Ishikawa (cell line): ENCODE measurements around the gene STC2.

ENCODE experiments used
- CEBPB ChIP-seq: IDR thresholded peaks from 2 replicates; pipeline ENCODE4 v1.6.1; 2012
- CREB1 ChIP-seq: IDR thresholded peaks from 2 replicates; pipeline ENCODE4 v1.6.1; 2012; ENCODE audit warnings: low read depth
- EGR1 ChIP-seq: IDR thresholded peaks from 2 replicates; pipeline ENCODE4 v1.6.1; 2012
- EP300 ChIP-seq: IDR thresholded peaks from 2 replicates; pipeline ENCODE4 v1.6.1; 2012; ENCODE audit warnings: borderline replicate concordance
- FOXM1 ChIP-seq: IDR thresholded peaks from 2 replicates; pipeline ENCODE4 v1.6.1; 2012; ENCODE audit warnings: low read depth, borderline replicate concordance
- MAX ChIP-seq: IDR thresholded peaks from 2 replicates; pipeline ENCODE4 v1.6.1; 2012
- NFIC ChIP-seq: IDR thresholded peaks from 2 replicates; pipeline ENCODE4 v1.6.1; 2012
- RAD21 ChIP-seq: IDR thresholded peaks from 2 replicates; pipeline ENCODE4 v1.6.1; 2012; ENCODE audit warnings: low read depth
- REST ChIP-seq: IDR thresholded peaks from 2 replicates; pipeline ENCODE4 v1.6.1; 2012; ENCODE audit warnings: low read depth, mild to moderate bottlenecking
- TAF1 ChIP-seq: IDR thresholded peaks from 2 replicates; pipeline ENCODE4 v1.6.1; 2012; ENCODE audit warnings: low read depth, mild to moderate bottlenecking
- TCF12 ChIP-seq: IDR thresholded peaks from 2 replicates; pipeline ENCODE4 v1.6.1; 2012; ENCODE audit warnings: low read depth
- TEAD4 ChIP-seq: IDR thresholded peaks from 2 replicates; pipeline ENCODE4 v1.6.1; 2012
- USF1 ChIP-seq: IDR thresholded peaks from 2 replicates; pipeline ENCODE4 v1.6.1; 2012
- YY1 ChIP-seq: IDR thresholded peaks from 2 replicates; pipeline ENCODE4 v1.6.1; 2012; ENCODE audit warnings: low read depth
- ZBTB7A ChIP-seq: IDR thresholded peaks from 2 replicates; pipeline ENCODE4 v1.6.1; 2012; ENCODE audit warnings: low read depth

The STC2 gene

GRCh38 chr5:173291722-173292658, 36.2 kb downstream of the STC2 start:
- TF ChIP-seq ZBTB7A (no peak), EGR1 (no peak), TCF12 (no peak), USF1 (no peak), REST (no peak), RAD21 (no peak), TEAD4 (no peak), YY1 (no peak), CREB1 (no peak), NFIC (no peak), MAX (no peak), EP300 (no peak), FOXM1 (no peak), TAF1 (no peak), CEBPB (no peak)

- TF ChIP-seq YY1 (no peak), REST (no peak), CEBPB (no peak)
Observed at GRCh38 chr5:173290477-173291131, 37.6 kb downstream of the STC2 start.

- TF ChIP-seq TCF12: no peak
- TF ChIP-seq ZBTB7A: no peak
- no peak for TF ChIP-seq FOXM1
- TF ChIP-seq NFIC: no peak
- no peak for TF ChIP-seq CREB1
- no peak for TF ChIP-seq TAF1
- TF ChIP-seq CEBPB: no peak
- TF ChIP-seq REST: no peak
- TF ChIP-seq TEAD4: no peak
Observed at GRCh38 chr5:173289372-173289771, 38.8 kb downstream of the STC2 start.

- TF ChIP-seq ZBTB7A (no peak), YY1 (no peak), CEBPB (no peak), MAX (no peak), TCF12 (no peak), TEAD4 (no peak), TAF1 (no peak), USF1 (no peak), EP300 (no peak), RAD21 (no peak), REST (no peak), EGR1 (no peak), FOXM1 (no peak), CREB1 (no peak), NFIC (no peak)
Observed at GRCh38 chr5:173288632-173289031, 39.6 kb downstream of the STC2 start.
